ENCODE measurements around the gene MFAP3L. TPM values are rescaled to one million over a fixed set of nuclear protein-coding genes. Genes with fewer than 3 reads are reported as not detected.

MFAP3L gene
- total RNA-seq, 1 experiment from 2014 or later = 6.2 TPM

GRCh38 chr4:169941141-169941540, 85.1 kb downstream of the MFAP3L start:
- CTCF ChIA-PET = interaction anchor here (0.7 kb wide), 1 partner anchor 131 kb away, joined by 3 read pairs; no protein-coding TSS in a partner anchor
- Histone ChIP-seq H3K27ac (no peak overlapping the region), H3F3A (ENCODE audit: insufficient read depth, low read depth) (no peaks in the 10 kb centered on the region), H3K4me3 (no peak overlapping the region), H3K27me3 (ENCODE audit: insufficient read depth, low read depth) (no peaks in the 10 kb centered on the region), H3K36me3 (ENCODE audit: low read depth) (no peaks in the 10 kb centered on the region), H3K9me2 (ENCODE audit: insufficient read depth) (no peaks in the 10 kb centered on the region), H2AFZ (no peak overlapping the region), H4K20me1 (ENCODE audit: insufficient read depth) (no peaks in the 10 kb centered on the region), H3K79me2 (ENCODE audit: low read depth) (no peaks in the 10 kb centered on the region), H3K4me2 (no peak overlapping the region), H3K9me3 (ENCODE audit: insufficient read depth, low read depth) (no peaks in the 10 kb centered on the region; the same call in 1 of the 2 replicates), H3K4me1 (replicated peaks; ENCODE audit: insufficient read depth) (peaks cover 13% of the 10 kb centered on the region)
- intact Hi-C loops (cut with micrococcal nuclease; ENCODE audit: unreplicated experiment) = loop anchor here (5.0 to 10.0 kb wide), 2 partner anchors 129 to 326 kb away; partner anchors contain the start of gene NEK1
- POLR2A ChIA-PET (ENCODE audit: unreplicated experiment) = interaction anchor here (0.7 kb wide), 1 partner anchor 18 kb away, joined by 3 read pairs; no protein-coding TSS in a partner anchor
- BruUV-seq (replicated peaks) = no TSS peak
- peak in 1 of 2 experiments; percentile 58 for DNase-seq
- no peak for TF ChIP-seq CTCF (conservative IDR thresholded peaks at IDR 0.05)
- no peak for TF ChIP-seq EZH2 (IDR thresholded peaks at IDR 0.05; ENCODE audit: low read depth)

- DNase-seq = peak in 1 of 2 experiments; percentile 3
- ChIA-PET POLR2A (ENCODE audit: unreplicated experiment) (no interaction called here), CTCF (interaction anchor here (0.7 kb wide), 1 partner anchor 130 kb away, joined by 3 read pairs; no protein-coding TSS in a partner anchor)
- intact Hi-C loops (cut with micrococcal nuclease; ENCODE audit: unreplicated experiment) = loop anchor here (5.0 to 10.0 kb wide), 2 partner anchors 128 to 326 kb away; partner anchors contain the start of gene NEK1
- Histone ChIP-seq H4K20me1 (ENCODE audit: insufficient read depth) (no peaks in the 10 kb centered on the region), H3K4me3 (no peak overlapping the region), H3K4me2 (no peak overlapping the region), H3K36me3 (ENCODE audit: low read depth) (no peaks in the 10 kb centered on the region), H3K9me2 (ENCODE audit: insufficient read depth) (no peaks in the 10 kb centered on the region), H2AFZ (no peak overlapping the region), H3K9me3 (ENCODE audit: insufficient read depth, low read depth) (no peaks in the 10 kb centered on the region; the same call in 1 of the 2 replicates), H3K79me2 (ENCODE audit: low read depth) (no peaks in the 10 kb centered on the region), H3K27me3 (ENCODE audit: insufficient read depth, low read depth) (no peaks in the 10 kb centered on the region), H3K27ac (no peak overlapping the region), H3F3A (ENCODE audit: insufficient read depth, low read depth) (no peaks in the 10 kb centered on the region), H3K4me1 (replicated peaks; ENCODE audit: insufficient read depth) (peaks cover 13% of the 10 kb centered on the region)
- no TSS peak for BruUV-seq (replicated peaks)
- TF ChIP-seq CTCF (conservative IDR thresholded peaks at IDR 0.05) = no peak
- no peak for TF ChIP-seq EZH2 (IDR thresholded peaks at IDR 0.05; ENCODE audit: low read depth)
Measured at GRCh38 chr4:169940460-169940859, 85.7 kb downstream of the MFAP3L start.

Other genes with a start within 250 kb of the MFAP3L start
- 2.6 and 3.2 TPM in 2 replicates for gene AADAT, start 63.6 kb upstream of the MFAP3L start, total RNA-seq (2021)